Endothelial cell of umbilical vein (primary cell): Measurements from ENCODE around the gene PARM1.

ENCODE experiments used
- CTCF ChIP-seq, 2 donors: IDR thresholded peaks; 1 replicate in 1 of 2; 2 replicates in 1 of 2; pipeline ENCODE4 v1.5.1; 2011; ENCODE audit warnings: low read length in 2 of 2, mild to moderate bottlenecking in 2 of 2, moderate library complexity in 2 of 2, control low read depth in 1 of 2, inconsistent platforms in 1 of 2, low read depth in 1 of 2; ENCODE audit not compliant: insufficient read depth in 1 of 2; ENCODE audit errors: extremely low read depth in 1 of 2
- EZH2 ChIP-seq: IDR thresholded peaks from 2 replicates; pipeline ENCODE4 v1.6.1; 2012; ENCODE audit warnings: borderline replicate concordance, low read depth, mild to moderate bottlenecking, moderate library complexity, low read length, inconsistent platforms; ENCODE audit not compliant: severe bottlenecking
- FOS ChIP-seq: IDR thresholded peaks from 2 replicates; pipeline ENCODE4 v1.6.1; 2011; ENCODE audit warnings: mild to moderate bottlenecking, low read length, moderate library complexity, borderline replicate concordance; ENCODE audit not compliant: insufficient read depth
- JUN ChIP-seq: IDR thresholded peaks from 2 replicates; pipeline ENCODE4 v1.6.1; 2011; ENCODE audit warnings: borderline replicate concordance, low read depth; ENCODE audit not compliant: insufficient read length, insufficient read depth
- MYC ChIP-seq: IDR thresholded peaks from one replicate; pipeline ENCODE4 v1.6.1; 2011; ENCODE audit warnings: mild to moderate bottlenecking, low read depth, low read length
- POLR2A ChIP-seq: IDR thresholded peaks from 2 replicates; pipeline ENCODE4 v1.6.1; 2012; ENCODE audit warnings: low read depth, mild to moderate bottlenecking, control low read depth, low read length
- POLR2AphosphoS5 ChIP-seq: IDR thresholded peaks from 2 replicates; pipeline ENCODE4 v1.6.1; 2012; ENCODE audit warnings: low read depth, mild to moderate bottlenecking, control low read depth, low read length, moderate library complexity; ENCODE audit not compliant: insufficient read depth
- TF ChIP-seq, protein P1 (sequence below): IDR thresholded peaks from 2 replicates; pipeline ENCODE4 v1.6.1; 2011; ENCODE audit not compliant: insufficient read depth, insufficient read length

- no peak for TF ChIP-seq CTCF (IDR thresholded peaks at IDR 0.05; ENCODE audit: extremely low read depth in 1 of 2, insufficient read depth in 1 of 2, low read depth in 1 of 2, low read length in 2 of 2)
- no peak for TF ChIP-seq POLR2A
- no peak for TF ChIP-seq JUN
- no peak for TF ChIP-seq POLR2AphosphoS5
- TF ChIP-seq EZH2 = no peak
- no peak for TF ChIP-seq MYC
- TF ChIP-seq FOS = no peak
- TF ChIP-seq, protein P1, sequence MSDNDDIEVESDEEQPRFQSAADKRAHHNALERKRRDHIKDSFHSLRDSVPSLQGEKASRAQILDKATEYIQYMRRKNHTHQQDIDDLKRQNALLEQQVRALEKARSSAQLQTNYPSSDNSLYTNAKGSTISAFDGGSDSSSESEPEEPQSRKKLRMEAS = no peak
These were observed 34.4 kb downstream of the PARM1 start for GRCh38 chr4:74967324-74967723.
